Natural killer cell (primary cell): ENCODE data around the gene SPN. TPM values are rescaled to one million over a fixed set of nuclear protein-coding genes. Genes with fewer than 3 reads are reported as not detected.
"Not testable (repeated sequence)": the region's sequence is repeated elsewhere in the genome, so short reads cannot be mapped to it uniquely, and the experiment has no call there.

ENCODE experiments used
- ATAC-seq, 3 donors: fragments of 150-1000 bp in 2 of 3; fragments of 200-7000 bp in 1 of 3; cut with Tn5 transposase; 1 replicate in 1 of 3; 2 replicates in 2 of 3; pipeline ENCODE4 v1.10.0; 2021; ENCODE audit warnings: mild to moderate bottlenecking in 2 of 3, moderate library complexity in 2 of 3
- DNase-seq, 2 donors: peaks; one replicate each; pipeline versions ENCODE4 v3.0.0 to v3.0.0-alpha.2; 2013 to 2021; ENCODE audit warnings: mixed read lengths in 1 of 2
- H3K27ac ChIP-seq: one replicate; pipeline ENCODE4 v1.5.1; 2013; ENCODE audit warnings: mild to moderate bottlenecking, low read length
- H3K27me3 ChIP-seq: one replicate; pipeline ENCODE4 v1.6.1; 2013; ENCODE audit warnings: low read length; ENCODE audit not compliant: control insufficient read depth, insufficient read depth
- H3K36me3 ChIP-seq: one replicate; pipeline ENCODE4 v1.6.1; 2013; ENCODE audit warnings: low read length; ENCODE audit not compliant: control insufficient read depth, insufficient read depth
- H3K4me1 ChIP-seq: one replicate; pipeline ENCODE4 v1.6.1; 2013; ENCODE audit warnings: low read length; ENCODE audit not compliant: control insufficient read depth, insufficient read depth
- H3K4me3 ChIP-seq: one replicate; pipeline ENCODE4 v1.5.1; 2013; ENCODE audit warnings: low read length
- H3K9me3 ChIP-seq: one replicate; pipeline ENCODE4 v1.6.1; 2013; ENCODE audit warnings: low read length; ENCODE audit not compliant: control insufficient read depth, insufficient read depth
- H3K27ac Mint-ChIP-seq, 2 donors: one replicate each; pipeline ENCODE4 v1.8.0; 2022; ENCODE audit warnings: mild to moderate bottlenecking in 2 of 2, mixed read lengths in 2 of 2, moderate library complexity in 1 of 2
- H3K27me3 Mint-ChIP-seq, 2 donors: one replicate each; pipeline ENCODE4 v1.8.0; 2022; ENCODE audit warnings: low read depth in 2 of 2, mixed read lengths in 2 of 2
- H3K36me3 Mint-ChIP-seq: one replicate; pipeline ENCODE4 v1.8.0; 2022; ENCODE audit warnings: mixed read lengths
- H3K4me1 Mint-ChIP-seq, 2 donors: one replicate each; pipeline ENCODE4 v1.8.0; 2022; ENCODE audit warnings: mixed read lengths in 2 of 2
- H3K4me3 Mint-ChIP-seq: one replicate; pipeline ENCODE4 v1.8.0; 2022; ENCODE audit warnings: mild to moderate bottlenecking, moderate library complexity, mixed read lengths
- H3K9me3 Mint-ChIP-seq, 2 donors: one replicate each; pipeline ENCODE4 v1.8.0; 2022; ENCODE audit warnings: mixed read lengths in 2 of 2
- CTCF ChIP-seq: fragments of 200-600 bp; IDR thresholded peaks from one replicate; pipeline ENCODE4 v1.8.0; 2022; ENCODE audit warnings: antibody characterized with exemption
- WGBS: methylation state at CpG from one replicate; pipeline ENCODE4 v1.1.7; 2013; ENCODE audit warnings: missing lambda C conversion rate; ENCODE audit not compliant: insufficient coverage; 5-methylcytosine and 5-hydroxymethylcytosine counted together
- intact Hi-C: fragments of 100-400 bp; cut with micrococcal nuclease; formaldehyde crosslinking; loops from one replicate; pipeline ENCODE4 v1.14.2; 2022
- total RNA-seq, 4 donors: library from RNA; stranded (reverse); fragments of 120-200 nt in 1 of 4; gene quantifications; one replicate each; pipeline versions ENCODE4 v1.2.3 to v1.2.4, GENCODE V29; 2013 to 2022

The SPN gene
- total RNA-seq, 3 donors from 2014 or later (not counting 1 experiment from before 2014, with no cell fraction given), result 373 to 439 (median 435) TPM

GRCh38 chr16:29651774-29652349 lies 11.2 kb upstream of the SPN start:
- H3K27ac Mint-ChIP-seq, result no peak overlapping the region
- H3K27ac ChIP-seq, result no peak overlapping the region
- H3K4me3 Mint-ChIP-seq, result no peak overlapping the region
- H3K9me3 ChIP-seq, result no peaks in the 10 kb centered on the region
- H3K4me1 ChIP-seq, result peaks cover 10% of the 10 kb centered on the region
- DNase-seq (no peak), ATAC-seq (no peak)
- intact Hi-C loops, result no loop called here
- H3K36me3 Mint-ChIP-seq, result no peaks in the 10 kb centered on the region
- no peaks in the 10 kb centered on the region for H3K36me3 ChIP-seq
- H3K4me1 Mint-ChIP-seq, result peaks cover 7 to 16% of the 10 kb centered on the region in 2 donors
- H3K9me3 Mint-ChIP-seq, result no peaks in the 10 kb centered on the region
- TF ChIP-seq CTCF, result no peak
- no peaks in the 10 kb centered on the region for H3K27me3 ChIP-seq
- no peaks in the 10 kb centered on the region for H3K27me3 Mint-ChIP-seq
- no peak overlapping the region for H3K4me3 ChIP-seq
- WGBS, result 100% methylated on average over 2 of the region's 2 CpGs

- no peak for ATAC-seq
- intact Hi-C loops, result no loop called here
- Histone ChIP-seq H3K36me3 (no peaks in the 10 kb centered on the region), H3K4me3 (no peak overlapping the region), H3K27me3 (no peaks in the 10 kb centered on the region), H3K4me1 (peaks cover 10% of the 10 kb centered on the region), H3K27ac (no peak overlapping the region), H3K9me3 (no peaks in the 10 kb centered on the region)
- H3K9me3 Mint-ChIP-seq, result no peaks in the 10 kb centered on the region
- H3K36me3 Mint-ChIP-seq, result no peaks in the 10 kb centered on the region
- no peaks in the 10 kb centered on the region for H3K27me3 Mint-ChIP-seq
- H3K4me1 Mint-ChIP-seq, result peaks cover 7 to 16% of the 10 kb centered on the region in 2 donors
- no peak overlapping the region for H3K4me3 Mint-ChIP-seq
- 68% methylated on average over 12 of the region's 12 CpGs for WGBS
- no peak for TF ChIP-seq CTCF
- DNase-seq, result no peak
- no peak overlapping the region for H3K27ac Mint-ChIP-seq
These were observed 9.6 kb upstream of the SPN start for GRCh38 chr16:29653471-29653870.

GRCh38 chr16:29653890-29654289 lies 9.2 kb upstream of the SPN start:
- H3K27ac Mint-ChIP-seq, H3K4me3 Mint-ChIP-seq, intact Hi-C loops, H3K36me3 Mint-ChIP-seq, H3K27me3 ChIP-seq, H3K4me3 ChIP-seq, H3K9me3 ChIP-seq, DNase-seq, H3K4me1 ChIP-seq, H3K9me3 Mint-ChIP-seq, H3K27me3 Mint-ChIP-seq, ATAC-seq, H3K36me3 ChIP-seq, H3K27ac ChIP-seq: not testable (repeated sequence)
- 90% methylated on average over 5 of the region's 7 CpGs for WGBS
- peaks cover 7 to 16% of the 10 kb centered on the region in 2 donors for H3K4me1 Mint-ChIP-seq

- Histone ChIP-seq H3K36me3 (no peaks in the 10 kb centered on the region), H3K27me3 (no peaks in the 10 kb centered on the region), H3K4me3 (no peak overlapping the region), H3K27ac (no peak overlapping the region), H3K9me3 (no peaks in the 10 kb centered on the region), H3K4me1 (peaks cover 13% of the 10 kb centered on the region)
- no peak for TF ChIP-seq CTCF
- intact Hi-C loops, result no loop called here
- ATAC-seq, result no peak
- Mint-ChIP-seq H3K27me3 (no peaks in the 10 kb centered on the region), H3K4me1 (peaks cover 8 to 22% of the 10 kb centered on the region in 2 donors), H3K36me3 (no peaks in the 10 kb centered on the region), H3K9me3 (no peaks in the 10 kb centered on the region), H3K27ac (peak overlapping the region in 1 of 2 donors; percentile 45), H3K4me3 (no peak overlapping the region)
- DNase-seq, result no peak
- 83% methylated on average over 11 of the region's 11 CpGs for WGBS
These were observed 6.1 kb upstream of the SPN start for GRCh38 chr16:29656688-29657523.
